IMR-90 (cell line): ENCODE measurements around the gene SHC1. TPM values are rescaled to one million over a fixed set of nuclear protein-coding genes. Genes with fewer than 3 reads are reported as not detected.
A peak's percentile ranks its signal among the peaks of the same experiment; 100 is the strongest.

Experiments used
- ATAC-seq: fragments of 200-7000 bp; cut with Tn5 transposase; 2 replicates; pipeline ENCODE4 v1.9.1; 2020; ENCODE audit warnings: low read depth, mild to moderate bottlenecking, moderate library complexity
- BruUV-seq: library from RNA; stranded (reverse); fragments of 400-500 nt; replicated peaks from 2 replicates; lab custom pipeline; 2021; lab: Mats Ljungman, UMichigan
- CTCF ChIA-PET: fragments of 300-600 bp; formaldehyde crosslinking; extraction: SDS; loops from one replicate; lab custom pipeline; 2021; ENCODE audit warnings: antibody characterized with exemption; lab: Yijun Ruan, JAX
- POLR2A ChIA-PET: fragments of 300-600 bp; sonication (Branson Sonifier 250); formaldehyde crosslinking; loops from one replicate; lab custom pipeline; 2022; ENCODE audit warnings: antibody characterized with exemption; ENCODE audit not compliant: unreplicated experiment; lab: Charles Lee
- DNase-seq: peaks from one replicate; pipeline ENCODE4 v3.0.0; 2013
- H2AFZ ChIP-seq: replicated peaks from 2 replicates; pipeline ENCODE3; 2013; ENCODE audit warnings: low read length, mild to moderate bottlenecking; ENCODE audit not compliant: poor library complexity
- H2AK5ac ChIP-seq: 2 replicates; pipeline ENCODE4 v1.6.1; 2013; ENCODE audit warnings: low read depth, low read length, inconsistent platforms
- H2AK9ac ChIP-seq: replicated peaks from 2 replicates; pipeline ENCODE3; 2013; ENCODE audit warnings: mild to moderate bottlenecking, low read depth, low read length, moderate library complexity; ENCODE audit not compliant: poor library complexity
- H2BK120ac ChIP-seq: 2 replicates; pipeline ENCODE4 v1.6.1; 2013; ENCODE audit warnings: low read depth, low read length, inconsistent platforms
- H2BK15ac ChIP-seq: 3 replicates; pipeline ENCODE4 v1.6.1; 2013; ENCODE audit warnings: low read depth, low read length, inconsistent platforms
- H2BK20ac ChIP-seq: 2 replicates; pipeline ENCODE4 v1.6.1; 2013; ENCODE audit warnings: low read depth, mild to moderate bottlenecking, inconsistent platforms, low read length, moderate library complexity
- H2BK5ac ChIP-seq: 2 replicates; pipeline ENCODE4 v1.6.1; 2013; ENCODE audit warnings: mild to moderate bottlenecking, low read depth, low read length, inconsistent platforms; ENCODE audit not compliant: poor library complexity, severe bottlenecking
- H3K14ac ChIP-seq: replicated peaks from 2 replicates; pipeline ENCODE4 v1.6.1; 2013; ENCODE audit warnings: low read depth, low read length, inconsistent platforms
- H3K18ac ChIP-seq: 2 replicates; pipeline ENCODE4 v1.6.1; 2013; ENCODE audit warnings: low read depth, low read length, control low read depth
- H3K23ac ChIP-seq: 2 replicates; pipeline ENCODE4 v1.6.1; 2013; ENCODE audit warnings: low read depth, low read length, inconsistent platforms
- H3K27ac ChIP-seq: 2 replicates; pipeline ENCODE4 v1.5.1; 2013; ENCODE audit warnings: mild to moderate bottlenecking, control low read depth, low read length; ENCODE audit not compliant: insufficient read depth
- H3K27me3 ChIP-seq: 2 replicates; pipeline ENCODE4 v1.6.1; 2013; ENCODE audit warnings: low read length; ENCODE audit not compliant: control insufficient read depth, insufficient read depth
- H3K36me3 ChIP-seq: 2 replicates; pipeline ENCODE4 v1.6.1; 2013; ENCODE audit warnings: low read length, mixed read lengths; ENCODE audit not compliant: control insufficient read depth, insufficient read depth
- H3K4ac ChIP-seq: 2 replicates; pipeline ENCODE4 v1.6.1; 2013; ENCODE audit warnings: low read depth, low read length, inconsistent platforms
- H3K4me1 ChIP-seq: 2 replicates; pipeline ENCODE4 v1.6.1; 2013; ENCODE audit warnings: low read length, mixed read lengths; ENCODE audit not compliant: control insufficient read depth, insufficient read depth
- H3K4me2 ChIP-seq: 2 replicates; pipeline ENCODE4 v1.6.1; 2013; ENCODE audit warnings: low read depth, mild to moderate bottlenecking, control low read depth, low read length, moderate library complexity
- H3K4me3 ChIP-seq: 2 replicates; pipeline ENCODE4 v1.5.1; 2013; ENCODE audit warnings: low read depth, mild to moderate bottlenecking, control low read depth, low read length, moderate library complexity; ENCODE audit not compliant: insufficient read depth
- H3K56ac ChIP-seq: 2 replicates; pipeline ENCODE4 v1.6.1; 2013; ENCODE audit warnings: low read length, inconsistent platforms; ENCODE audit not compliant: insufficient read depth; ENCODE audit errors: extremely low read depth
- H3K79me1 ChIP-seq, 2 experiments: 2 replicates each; pipeline ENCODE4 v1.6.1; 2013; ENCODE audit warnings: low read length in 2 of 2, inconsistent platforms in 1 of 2, low read depth in 1 of 2
- H3K9ac ChIP-seq: 2 replicates; pipeline ENCODE4 v1.6.1; 2013; ENCODE audit warnings: low read depth, low read length, control low read depth
- H3K9me1 ChIP-seq: 2 replicates; pipeline ENCODE4 v1.6.1; 2013; ENCODE audit warnings: low read length, inconsistent platforms; ENCODE audit not compliant: insufficient read depth
- H3K9me3 ChIP-seq: 2 replicates; pipeline ENCODE4 v1.6.1; 2013; ENCODE audit warnings: low read length; ENCODE audit not compliant: control insufficient read depth, insufficient read depth
- H4K20me1 ChIP-seq: 2 replicates; pipeline ENCODE4 v1.6.1; 2013; ENCODE audit warnings: low read length, inconsistent platforms; ENCODE audit not compliant: insufficient read depth
- H4K5ac ChIP-seq: 2 replicates; pipeline ENCODE4 v1.6.1; 2013; ENCODE audit warnings: mild to moderate bottlenecking, low read depth, low read length, control low read depth
- H4K8ac ChIP-seq, 2 experiments: 2 replicates each; pipeline ENCODE4 v1.6.1; 2013; ENCODE audit warnings: low read depth in 2 of 2, low read length in 2 of 2, control low read depth in 1 of 2, inconsistent platforms in 1 of 2
- H4K91ac ChIP-seq: 2 replicates; pipeline ENCODE4 v1.6.1; 2013; ENCODE audit warnings: low read depth, low read length, inconsistent platforms; ENCODE audit not compliant: insufficient read depth
- BHLHE40 ChIP-seq: fragments of 150-350 bp; IDR thresholded peaks from 2 replicates; pipeline ENCODE4 v1.6.1; 2016; ENCODE audit warnings: mild to moderate bottlenecking, low read depth, low read length
- CEBPB ChIP-seq: IDR thresholded peaks from 2 replicates; pipeline ENCODE4 v1.6.1; 2012; ENCODE audit warnings: low read depth, low read length, improper control_type of control experiment
- CHD1 ChIP-seq: IDR thresholded peaks from 2 replicates; pipeline ENCODE4 v1.6.1; 2012; ENCODE audit warnings: low read depth, low read length, improper control_type of control experiment
- CTCF ChIP-seq: conservative IDR thresholded peaks from 2 replicates; pipeline ENCODE4 v1.5.1; 2012; ENCODE audit warnings: mild to moderate bottlenecking, low read depth, low read length, improper control_type of control experiment
- ELK1 ChIP-seq: fragments of 150-350 bp; IDR thresholded peaks from 2 replicates; pipeline ENCODE4 v1.6.1; 2016; ENCODE audit warnings: low read depth, mild to moderate bottlenecking, low read length, moderate library complexity, borderline replicate concordance
- MXI1 ChIP-seq: IDR thresholded peaks from 2 replicates; pipeline ENCODE4 v1.6.1; 2012; ENCODE audit warnings: low read depth, mild to moderate bottlenecking, low read length, moderate library complexity, borderline replicate concordance
- NFE2L2 ChIP-seq: fragments of 150-350 bp; IDR thresholded peaks from 2 replicates; pipeline ENCODE4 v1.6.1; 2016; ENCODE audit warnings: low read depth, mild to moderate bottlenecking, low read length
- RFX5 ChIP-seq: IDR thresholded peaks from 2 replicates; pipeline ENCODE4 v1.8.0; 2012; ENCODE audit warnings: low read depth, mild to moderate bottlenecking, low read length, moderate library complexity
- USF2 ChIP-seq: fragments of 150-350 bp; IDR thresholded peaks from 2 replicates; pipeline ENCODE4 v1.6.1; 2017; ENCODE audit warnings: mild to moderate bottlenecking, antibody characterized with exemption, low read length, low read depth
- WGBS, 2 experiments: methylation state at CpG; one replicate each; pipeline versions ENCODE4 v1.1.5 to v1.1.7; 2013; ENCODE audit warnings: missing lambda C conversion rate in 2 of 2; ENCODE audit not compliant: insufficient read length in 1 of 2; ENCODE audit errors: extremely low coverage in 2 of 2; 5-methylcytosine and 5-hydroxymethylcytosine counted together
- dilution Hi-C: fragments of 300-500 bp; cut with HindIII; formaldehyde crosslinking; loops from one replicate; pipeline ENCODE4 v1.14.3; 2018; ENCODE audit warnings: low sequenced_read_pairs; ENCODE audit not compliant: unreplicated experiment
- in situ Hi-C: fragments of 300-500 bp; cut with MboI; formaldehyde crosslinking; loops from 3 replicates; pipeline ENCODE4 v1.14.3; 2019; ENCODE audit warnings: low sequenced_read_pairs, inconsistent platforms, mixed read lengths
- intact Hi-C: fragments of 100-400 bp; cut with micrococcal nuclease; formaldehyde crosslinking; loops from 2 replicates; pipeline ENCODE4 v1.10.0; 2022
- polyA plus RNA-seq, 3 experiments: library from polyadenylated mRNA; depleted of rRNA; stranded (reverse); fragments of >200 nt; gene quantifications; 2 replicates each; pipeline ENCODE4 v1.2.3, GENCODE V29; 2012; ENCODE audit warnings: low replicate concordance in 1 of 3
- total RNA-seq: library from RNA; depleted of rRNA; stranded (reverse); fragments of >200 nt; gene quantifications from 2 replicates; pipeline ENCODE4 v1.2.3, GENCODE V29; 2012

SHC1 gene
- total and polyA plus RNA-seq, 2 of the 4 experiments (the other 2 are of a cell fraction), result 352 to 355 TPM

GRCh38 chr1:154938604-154939399 is 31.7 kb downstream of the SHC1 start:
- H2BK120ac ChIP-seq, result no peak overlapping the region
- no peak overlapping the region for H3K56ac ChIP-seq
- H3K27ac ChIP-seq, result no peak overlapping the region
- H4K91ac ChIP-seq, result no peak overlapping the region
- no TSS peak for BruUV-seq
- DNase-seq, result no peak
- H3K9ac ChIP-seq, result no peak overlapping the region
- no peaks in the 10 kb centered on the region for H3K27me3 ChIP-seq
- TF ChIP-seq ELK1 (no peak), CTCF (no peak), USF2 (no peak), CHD1 (no peak), MXI1 (no peak), NFE2L2 (no peak), BHLHE40 (no peak), RFX5 (no peak), CEBPB (no peak)
- no peaks in the 10 kb centered on the region for H3K36me3 ChIP-seq
- H3K9me3 ChIP-seq, result no peaks in the 10 kb centered on the region
- peak overlapping the region; percentile 37 for H2AK9ac ChIP-seq
- WGBS, 2 experiments, result 85% methylated on average over 7 of the region's 7 CpGs; no CpG with 5 or more reads in 1 of the 2 experiments
- POLR2A ChIA-PET, result no interaction called here
- H3K4ac ChIP-seq, result no peak overlapping the region
- no peak overlapping the region for H3K18ac ChIP-seq
- CTCF ChIA-PET, result no interaction called here
- H4K5ac ChIP-seq, result no peak overlapping the region
- no peak overlapping the region for H3K14ac ChIP-seq
- peaks cover 0 to 14% of the 10 kb centered on the region in 2 experiments; a peak in 2 of 4 replicates for H3K79me1 ChIP-seq
- H3K4me2 ChIP-seq, result no peak overlapping the region
- H2AK5ac ChIP-seq, result no peak overlapping the region
- no peak overlapping the region for H2AFZ ChIP-seq
- no peaks in the 10 kb centered on the region for H4K20me1 ChIP-seq
- intact Hi-C loops (no loop called here), dilution Hi-C loops (no loop called here), in situ Hi-C loops (no loop called here)
- no peak overlapping the region for H2BK20ac ChIP-seq
- no peak for ATAC-seq
- peaks cover 2% of the 10 kb centered on the region for H3K4me1 ChIP-seq
- H3K9me1 ChIP-seq, result peaks cover 11% of the 10 kb centered on the region; the same call in 1 of the 2 replicates
- no peak overlapping the region for H2BK15ac ChIP-seq
- H2BK5ac ChIP-seq, result no peak overlapping the region
- H3K4me3 ChIP-seq, result no peak overlapping the region
- no peak overlapping the region for H3K23ac ChIP-seq
- no peak overlapping the region for H4K8ac ChIP-seq
